ENCODE measurements around the gene TRNAU1AP. TPM values are rescaled to one million over a fixed set of nuclear protein-coding genes. Genes with fewer than 3 reads are reported as not detected.
"Not testable (repeated sequence)": the region's sequence is repeated elsewhere in the genome, so short reads cannot be mapped to it uniquely, and the experiment has no call there.

The TRNAU1AP gene
- total RNA-seq, 4 donors from 2014 or later: 14.8 to 26.6 (median 20.6) TPM

GRCh38 chr1:28510273-28510969 lies 42.5 kb upstream of the TRNAU1AP start:
- intact Hi-C loops (cut with DNase I): no loop called here
- no peaks in the 10 kb centered on the region for H3K27me3 ChIP-seq
- peak overlapping the region; percentile 46 to 80 (median 69) for H3K27ac ChIP-seq
- no peak for TF ChIP-seq CTCF (IDR thresholded peaks at IDR 0.05)
- H3K4me3 ChIP-seq (replicated peaks in 1 of 3): peak overlapping the region in 1 of 3 donors; percentile 2
- H3K4me1 ChIP-seq: peaks cover 48 to 49% of the 10 kb centered on the region in 2 donors
- H3K9me3 ChIP-seq: no peaks in the 10 kb centered on the region
- WGBS, 2 donors: 77 to 83% methylated on average over 8 of the region's 8 CpGs
- peak in 1 of 2 donors; percentile 16 for DNase-seq
- H3K36me3 ChIP-seq: peaks cover 27 to 54% of the 10 kb centered on the region in 2 donors

- Histone ChIP-seq H3K4me1 (peaks cover 48 to 49% of the 10 kb centered on the region in 2 donors), H3K27ac (peak overlapping the region in 2 of 3 donors; percentile 46 to 80), H3K9me3 (no peaks in the 10 kb centered on the region), H3K36me3 (peaks cover 27 to 54% of the 10 kb centered on the region in 2 donors), H3K4me3 (replicated peaks in 1 of 3) (peak overlapping the region in 1 of 3 donors; percentile 2), H3K27me3 (no peaks in the 10 kb centered on the region)
- intact Hi-C loops (cut with DNase I): no loop called here
- TF ChIP-seq POLR2A (IDR thresholded peaks at IDR 0.05) (no peak), CTCF (IDR thresholded peaks at IDR 0.05) (no peak)
- WGBS, 2 donors: 97 to 100% methylated on average over 2 of the region's 2 CpGs
- no peak for DNase-seq
These were observed 41.9 kb upstream of the TRNAU1AP start for GRCh38 chr1:28510970-28511440.

GRCh38 chr1:28512058-28512611 lies 40.8 kb upstream of the TRNAU1AP start:
- Histone ChIP-seq H3K27ac (peak overlapping the region in 1 of 3 donors; percentile 13), H3K27me3 (no peaks in the 10 kb centered on the region), H3K9me3 (no peaks in the 10 kb centered on the region), H3K36me3 (peaks cover 27 to 54% of the 10 kb centered on the region in 2 donors), H3K4me3 (replicated peaks in 1 of 3) (no peak overlapping the region), H3K4me1 (peaks cover 44 to 49% of the 10 kb centered on the region in 2 donors)
- TF ChIP-seq CTCF (IDR thresholded peaks at IDR 0.05) (no peak), POLR2A (IDR thresholded peaks at IDR 0.05) (no peak)
- DNase-seq: no peak
- intact Hi-C loops (cut with DNase I): no loop called here
- WGBS, 2 donors: 88 to 93% methylated on average over 7 of the region's 7 CpGs

- H3K27me3 ChIP-seq; intact Hi-C loops (cut with DNase I); H3K27ac ChIP-seq; H3K9me3 ChIP-seq; H3K4me3 ChIP-seq (replicated peaks in 1 of 3); DNase-seq: not testable (repeated sequence)
- peaks cover 30 to 40% of the 10 kb centered on the region in 2 donors for H3K4me1 ChIP-seq
- peaks cover 27 to 50% of the 10 kb centered on the region in 2 donors for H3K36me3 ChIP-seq
- 94 to 95% methylated on average over 13 of the region's 13 CpGs for WGBS, 2 donors
These were observed 38.4 kb upstream of the TRNAU1AP start for GRCh38 chr1:28514445-28514933.

GRCh38 chr1:28516518-28516956 lies 36.3 kb upstream of the TRNAU1AP start:
- H3K27ac ChIP-seq: no peak overlapping the region
- intact Hi-C loops (cut with DNase I): loop anchor here (5.0 kb wide), 2 partner anchors 86 to 109 kb away; no protein-coding TSS in a partner anchor
- WGBS, 2 donors: 88 to 94% methylated on average over 1 of the region's 1 CpG

More at GRCh38 chr1:28516518-28516956, 36.3 kb upstream of the TRNAU1AP start:
- Histone ChIP-seq H3K27me3 (no peaks in the 10 kb centered on the region), H3K4me3 (replicated peaks in 1 of 3) (no peak overlapping the region), H3K36me3 (peaks cover 11 to 30% of the 10 kb centered on the region in 2 donors), H3K4me1 (peaks cover 14 to 21% of the 10 kb centered on the region in 2 donors), H3K9me3 (no peaks in the 10 kb centered on the region)
- TF ChIP-seq POLR2A (IDR thresholded peaks at IDR 0.05) (no peak), CTCF (IDR thresholded peaks at IDR 0.05) (no peak)
- no peak for DNase-seq
